ENCODE data around the gene STK32B. TPM values are rescaled to one million over a fixed set of nuclear protein-coding genes. Genes with fewer than 3 reads are reported as not detected.

The STK32B gene
- total and polyA plus RNA-seq, 4 donors: 0.02 to 0.28 (median 0.08) TPM; not detected in 1

- Histone ChIP-seq H3K9ac (ENCODE audit: low read depth in 1 of 2, low read length in 2 of 2) (no peak overlapping the region), H3K36me3 (ENCODE audit: control insufficient read depth in 4 of 4, insufficient read depth in 3 of 4, low read depth in 1 of 4, low read length in 3 of 4) (no peaks in the 10 kb centered on the region), H3K27ac (ENCODE audit: low read depth in 1 of 2, low read length in 2 of 2) (no peak overlapping the region), H3K4me1 (ENCODE audit: control insufficient read depth in 4 of 4, insufficient read depth in 4 of 4, low read length in 3 of 4) (no peaks in the 10 kb centered on the region), H3K4me3 (ENCODE audit: low read depth in 1 of 3, low read length in 3 of 3) (no peak overlapping the region), H3K9me3 (ENCODE audit: control insufficient read depth in 4 of 4, low read length in 3 of 4) (peaks cover 0 to 3% (median 0%) of the 10 kb centered on the region in 4 donors), H3K27me3 (ENCODE audit: control insufficient read depth in 4 of 4, insufficient read depth in 4 of 4, low read length in 3 of 4) (peaks cover 0 to 4% (median 0%) of the 10 kb centered on the region in 4 donors)
- 93% methylated on average over 8 of the region's 8 CpGs for WGBS
- DNase-seq (ENCODE audit: low spot score): no peak
- no peak for TF ChIP-seq JUND (IDR thresholded peaks at IDR 0.05)
- no peak for TF ChIP-seq RAD21 (IDR thresholded peaks at IDR 0.05)
- no peak for TF ChIP-seq CTCF (IDR thresholded peaks at IDR 0.05; ENCODE audit: low read depth, low read length, missing input control)
- TF ChIP-seq MAX (IDR thresholded peaks at IDR 0.05): no peak
- no peak for TF ChIP-seq ZBTB33 (IDR thresholded peaks at IDR 0.05)
- TF ChIP-seq, protein P1, sequence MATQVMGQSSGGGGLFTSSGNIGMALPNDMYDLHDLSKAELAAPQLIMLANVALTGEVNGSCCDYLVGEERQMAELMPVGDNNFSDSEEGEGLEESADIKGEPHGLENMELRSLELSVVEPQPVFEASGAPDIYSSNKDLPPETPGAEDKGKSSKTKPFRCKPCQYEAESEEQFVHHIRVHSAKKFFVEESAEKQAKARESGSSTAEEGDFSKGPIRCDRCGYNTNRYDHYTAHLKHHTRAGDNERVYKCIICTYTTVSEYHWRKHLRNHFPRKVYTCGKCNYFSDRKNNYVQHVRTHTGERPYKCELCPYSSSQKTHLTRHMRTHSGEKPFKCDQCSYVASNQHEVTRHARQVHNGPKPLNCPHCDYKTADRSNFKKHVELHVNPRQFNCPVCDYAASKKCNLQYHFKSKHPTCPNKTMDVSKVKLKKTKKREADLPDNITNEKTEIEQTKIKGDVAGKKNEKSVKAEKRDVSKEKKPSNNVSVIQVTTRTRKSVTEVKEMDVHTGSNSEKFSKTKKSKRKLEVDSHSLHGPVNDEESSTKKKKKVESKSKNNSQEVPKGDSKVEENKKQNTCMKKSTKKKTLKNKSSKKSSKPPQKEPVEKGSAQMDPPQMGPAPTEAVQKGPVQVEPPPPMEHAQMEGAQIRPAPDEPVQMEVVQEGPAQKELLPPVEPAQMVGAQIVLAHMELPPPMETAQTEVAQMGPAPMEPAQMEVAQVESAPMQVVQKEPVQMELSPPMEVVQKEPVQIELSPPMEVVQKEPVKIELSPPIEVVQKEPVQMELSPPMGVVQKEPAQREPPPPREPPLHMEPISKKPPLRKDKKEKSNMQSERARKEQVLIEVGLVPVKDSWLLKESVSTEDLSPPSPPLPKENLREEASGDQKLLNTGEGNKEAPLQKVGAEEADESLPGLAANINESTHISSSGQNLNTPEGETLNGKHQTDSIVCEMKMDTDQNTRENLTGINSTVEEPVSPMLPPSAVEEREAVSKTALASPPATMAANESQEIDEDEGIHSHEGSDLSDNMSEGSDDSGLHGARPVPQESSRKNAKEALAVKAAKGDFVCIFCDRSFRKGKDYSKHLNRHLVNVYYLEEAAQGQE (IDR thresholded peaks at IDR 0.05): no peak
- TF ChIP-seq ATF3 (IDR thresholded peaks at IDR 0.05): no peak
- no peak for TF ChIP-seq GABPA (IDR thresholded peaks at IDR 0.05 in 1 of 2, conservative IDR thresholded peaks at IDR 0.05 in 1 of 2)
- no peak for TF ChIP-seq HNF4G (IDR thresholded peaks at IDR 0.05)
- no peak for TF ChIP-seq FOXA1 (IDR thresholded peaks at IDR 0.05)
- TF ChIP-seq NR2F2 (IDR thresholded peaks at IDR 0.05): no peak
These were observed 373.6 kb downstream of the STK32B start for GRCh38 chr4:5424901-5425300.

GRCh38 chr4:5429747-5430146 is 378.5 kb downstream of the STK32B start:
- no peak for DNase-seq (ENCODE audit: low spot score)
- TF ChIP-seq FOXA2 (IDR thresholded peaks at IDR 0.05) (no peak), RXRA (IDR thresholded peaks at IDR 0.05) (no peak), HNF4G (IDR thresholded peaks at IDR 0.05) (no peak), SP1 (IDR thresholded peaks at IDR 0.05) (no peak)
- H3K27ac ChIP-seq (ENCODE audit: low read depth in 1 of 2, low read length in 2 of 2): no peak overlapping the region
- peaks cover 0 to 2% (median 0%) of the 10 kb centered on the region in 4 donors for H3K27me3 ChIP-seq (ENCODE audit: control insufficient read depth in 4 of 4, insufficient read depth in 4 of 4, low read length in 3 of 4)
- no peak overlapping the region for H3K4me3 ChIP-seq (ENCODE audit: low read depth in 1 of 3, low read length in 3 of 3)
- H3K9me3 ChIP-seq (ENCODE audit: control insufficient read depth in 4 of 4, low read length in 3 of 4): peaks cover 0 to 3% (median 0%) of the 10 kb centered on the region in 4 donors
- H3K9ac ChIP-seq (ENCODE audit: low read depth in 1 of 2, low read length in 2 of 2): no peak overlapping the region
- no peaks in the 10 kb centered on the region for H3K4me1 ChIP-seq (ENCODE audit: control insufficient read depth in 4 of 4, insufficient read depth in 4 of 4, low read length in 3 of 4)
- no peaks in the 10 kb centered on the region for H3K36me3 ChIP-seq (ENCODE audit: control insufficient read depth in 4 of 4, insufficient read depth in 3 of 4, low read depth in 1 of 4, low read length in 3 of 4)

Data from liver (tissue), 9 donors.